HepG2 (cell line): ENCODE measurements around the gene MYRIP. TPM values are rescaled to one million over a fixed set of nuclear protein-coding genes. Genes with fewer than 3 reads are reported as not detected.

Experiments used
- CBFB ChIP-seq: sonication (generic); formaldehyde crosslinking; IDR thresholded peaks from 2 replicates; pipeline ENCODE4 v1.4.0; 2020; ENCODE audit warnings: missing genetic modification reagents
- CREM ChIP-seq, 2 experiments: sonication (generic) in 1 of 2; formaldehyde crosslinking in 1 of 2; IDR thresholded peaks; 2 replicates each; pipeline versions ENCODE4 v1.4.0 to v1.6.1; 2016 to 2020; ENCODE audit warnings: antibody characterized with exemption in 1 of 2, mild to moderate bottlenecking in 1 of 2, missing genetic modification reagents in 1 of 2
- FOXA3 ChIP-seq: IDR thresholded peaks from 2 replicates; pipeline ENCODE4 v1.6.1; 2016; ENCODE audit warnings: missing genetic modification reagents, missing compliant biosample characterization
- HCFC1 ChIP-seq: fragments of 150-350 bp; IDR thresholded peaks from 2 replicates; pipeline ENCODE4 v1.6.1; 2014; ENCODE audit warnings: low read depth, low read length
- HNF4A ChIP-seq: sonication (generic); formaldehyde crosslinking; IDR thresholded peaks from 2 replicates; pipeline ENCODE4 v1.4.0; 2020; ENCODE audit warnings: missing genetic modification reagents
- KMT2B ChIP-seq: IDR thresholded peaks from 2 replicates; pipeline ENCODE4 v1.6.1; 2016; ENCODE audit warnings: missing genetic modification reagents, missing compliant biosample characterization
- NR2F1 ChIP-seq, 2 experiments: fragments of 450-650 bp in 1 of 2; formaldehyde crosslinking in 1 of 2; IDR thresholded peaks; 2 replicates each; pipeline versions ENCODE4 v1.5.0 to v1.6.1; 2016 to 2020; ENCODE audit warnings: mild to moderate bottlenecking in 1 of 2, missing compliant biosample characterization in 1 of 2, missing genetic modification reagents in 1 of 2, moderate library complexity in 1 of 2
- RBFOX2 ChIP-seq: fragments of 200-400 bp; formaldehyde crosslinking; IDR thresholded peaks from 2 replicates; pipeline ENCODE4 v1.6.1; 2017; ENCODE audit warnings: low read depth, mild to moderate bottlenecking, low read length
- RCOR2 ChIP-seq: IDR thresholded peaks from 2 replicates; pipeline ENCODE4 v1.6.1; 2016; ENCODE audit warnings: missing biosample characterization, missing genetic modification reagents
- RFX1 ChIP-seq: fragments of 450-650 bp; IDR thresholded peaks from 2 replicates; pipeline ENCODE4 v1.6.1; 2017
- RORA ChIP-seq: sonication (generic); formaldehyde crosslinking; IDR thresholded peaks from 2 replicates; pipeline ENCODE4 v1.5.0; 2020; ENCODE audit warnings: mild to moderate bottlenecking, missing genetic modification reagents, moderate library complexity
- SATB2 ChIP-seq: sonication (generic); formaldehyde crosslinking; IDR thresholded peaks from 2 replicates; pipeline ENCODE4 v1.5.0; 2020; ENCODE audit warnings: missing genetic modification reagents
- TAF15 ChIP-seq: fragments of 200-400 bp; formaldehyde crosslinking; IDR thresholded peaks from one replicate; pipeline ENCODE4 v1.6.1; 2018; ENCODE audit warnings: mild to moderate bottlenecking, low read depth, low read length; ENCODE audit not compliant: poor library complexity, severe bottlenecking
- ZC3H13 ChIP-seq: sonication (generic); formaldehyde crosslinking; IDR thresholded peaks from 2 replicates; pipeline ENCODE4 v1.8.1; 2023; ENCODE audit warnings: mild to moderate bottlenecking, missing genetic modification reagents, moderate library complexity
- ZFX ChIP-seq: sonication (generic); formaldehyde crosslinking; IDR thresholded peaks from 2 replicates; pipeline ENCODE4 v1.4.0; 2020; ENCODE audit warnings: mild to moderate bottlenecking, low read depth, missing genetic modification reagents, moderate library complexity
- ZNF251 ChIP-seq: sonication (generic); formaldehyde crosslinking; IDR thresholded peaks from 2 replicates; pipeline ENCODE4 v1.9.0; 2021; ENCODE audit warnings: mild to moderate bottlenecking, missing genetic modification reagents
- ZNF451 ChIP-seq: sonication (generic); formaldehyde crosslinking; IDR thresholded peaks from 2 replicates; pipeline ENCODE4 v1.5.0; 2020; ENCODE audit warnings: mild to moderate bottlenecking, missing genetic modification reagents
- ZNF660 ChIP-seq: sonication (generic); formaldehyde crosslinking; IDR thresholded peaks from 2 replicates; pipeline ENCODE4 v1.5.1; 2020; ENCODE audit warnings: mild to moderate bottlenecking, low read depth, missing genetic modification reagents, borderline replicate concordance
- polyA plus RNA-seq, 8 experiments: library from polyadenylated mRNA; depleted of rRNA in 3 of 8; stranded (reverse) in 7 of 8; unstranded in 1 of 8; fragments of >200 nt; fragmentation: Illumina TruSeq in 4 of 8; extraction: Trizol in 4 of 8; gene quantifications; 2 replicates each; pipeline versions ENCODE4 v1.2.1 to v1.2.3, GENCODE V29; 2011 to 2016; ENCODE audit warnings: low read depth in 4 of 8, missing spikeins in 1 of 8, mixed read lengths in 1 of 8; ENCODE audit not compliant: insufficient read depth in 1 of 8
- total RNA-seq, 5 experiments: library from RNA; depleted of rRNA; stranded (reverse); fragments of >200 nt; fragmentation: Illumina TruSeq; extraction: Trizol; gene quantifications; 2 replicates each; pipeline ENCODE4 v1.2.3, GENCODE V29; 2016; ENCODE audit warnings: low read depth in 1 of 5
- TF ChIP-seq, protein P1 (sequence below): sonication (generic); formaldehyde crosslinking; IDR thresholded peaks from 2 replicates; pipeline ENCODE4 v1.5.1; 2020; ENCODE audit warnings: mild to moderate bottlenecking, missing genetic modification reagents
- TF ChIP-seq, protein P2 (sequence below): IDR thresholded peaks from 2 replicates; pipeline ENCODE4 v1.6.1; 2018; ENCODE audit warnings: missing genetic modification reagents, mild to moderate bottlenecking, missing compliant biosample characterization
- TF ChIP-seq, protein P3 (sequence below): sonication (generic); formaldehyde crosslinking; IDR thresholded peaks from 2 replicates; pipeline ENCODE4 v1.4.0; 2020; ENCODE audit warnings: missing genetic modification reagents, borderline replicate concordance
- TF ChIP-seq, protein P4 (sequence below): sonication (generic); formaldehyde crosslinking; IDR thresholded peaks from 2 replicates; pipeline ENCODE4; 2020; ENCODE audit warnings: missing genetic modification reagents, mild to moderate bottlenecking, borderline replicate concordance

MYRIP gene
- total and polyA plus RNA-seq, 2 of the 13 experiments (the other 11 are each of a cell fraction or from before 2014, with no cell fraction given): 0.64 to 0.84 TPM

DNA sequence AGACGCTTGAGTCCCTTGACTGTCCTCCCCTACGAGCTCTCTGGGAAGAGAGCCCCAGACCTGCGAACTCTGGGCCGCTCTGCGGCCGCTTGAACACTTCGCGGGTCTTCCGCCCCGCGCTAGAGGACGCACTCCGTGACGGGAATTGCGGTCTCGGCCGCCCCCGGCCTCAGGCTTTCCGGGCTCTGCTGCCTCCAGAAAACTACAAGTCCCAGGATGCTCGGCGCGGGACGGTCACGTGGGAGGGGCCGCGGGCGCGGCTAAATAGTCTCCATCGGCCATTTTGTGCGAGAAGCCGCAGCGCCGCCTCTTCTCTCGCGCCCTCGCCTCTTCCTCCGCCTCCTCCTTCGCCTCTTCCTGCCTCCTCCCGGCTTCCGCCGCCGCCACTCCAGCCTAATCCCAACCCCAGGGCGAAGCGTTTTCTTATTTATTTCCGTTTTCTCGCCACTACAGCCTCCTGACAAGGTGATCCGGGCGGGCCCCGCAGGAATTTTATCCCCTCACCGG is 500.1 kb downstream of the MYRIP start, which contains the start of gene EIF1B (continued):
- TF ChIP-seq TAF15: no peak
- TF ChIP-seq, protein P1, sequence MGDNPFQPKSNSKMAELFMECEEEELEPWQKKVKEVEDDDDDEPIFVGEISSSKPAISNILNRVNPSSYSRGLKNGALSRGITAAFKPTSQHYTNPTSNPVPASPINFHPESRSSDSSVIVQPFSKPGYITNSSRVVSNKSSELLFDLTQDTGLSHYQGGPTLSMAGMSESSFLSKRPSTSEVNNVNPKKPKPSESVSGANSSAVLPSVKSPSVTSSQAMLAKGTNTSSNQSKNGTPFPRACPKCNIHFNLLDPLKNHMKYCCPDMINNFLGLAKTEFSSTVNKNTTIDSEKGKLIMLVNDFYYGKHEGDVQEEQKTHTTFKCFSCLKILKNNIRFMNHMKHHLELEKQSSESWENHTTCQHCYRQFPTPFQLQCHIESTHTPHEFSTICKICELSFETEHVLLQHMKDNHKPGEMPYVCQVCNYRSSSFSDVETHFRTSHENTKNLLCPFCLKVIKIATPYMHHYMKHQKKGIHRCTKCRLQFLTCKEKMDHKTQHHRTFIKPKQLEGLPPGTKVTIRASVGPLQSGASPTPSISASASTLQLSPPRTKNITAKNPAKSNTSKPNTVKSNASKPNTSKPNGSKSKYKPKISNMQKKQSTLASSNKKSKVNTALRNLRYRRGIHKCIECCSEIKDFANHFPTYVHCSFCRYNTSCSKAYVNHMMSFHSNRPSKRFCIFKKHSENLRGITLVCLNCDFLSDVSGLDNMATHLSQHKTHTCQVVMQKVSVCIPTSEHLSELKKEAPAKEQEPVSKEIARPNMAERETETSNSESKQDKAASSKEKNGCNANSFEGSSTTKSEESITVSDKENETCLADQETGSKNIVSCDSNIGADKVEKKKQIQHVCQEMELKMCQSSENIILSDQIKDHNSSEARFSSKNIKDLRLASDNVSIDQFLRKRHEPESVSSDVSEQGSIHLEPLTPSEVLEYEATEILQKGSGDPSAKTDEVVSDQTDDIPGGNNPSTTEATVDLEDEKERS: no peak
- TF ChIP-seq, protein P2, sequence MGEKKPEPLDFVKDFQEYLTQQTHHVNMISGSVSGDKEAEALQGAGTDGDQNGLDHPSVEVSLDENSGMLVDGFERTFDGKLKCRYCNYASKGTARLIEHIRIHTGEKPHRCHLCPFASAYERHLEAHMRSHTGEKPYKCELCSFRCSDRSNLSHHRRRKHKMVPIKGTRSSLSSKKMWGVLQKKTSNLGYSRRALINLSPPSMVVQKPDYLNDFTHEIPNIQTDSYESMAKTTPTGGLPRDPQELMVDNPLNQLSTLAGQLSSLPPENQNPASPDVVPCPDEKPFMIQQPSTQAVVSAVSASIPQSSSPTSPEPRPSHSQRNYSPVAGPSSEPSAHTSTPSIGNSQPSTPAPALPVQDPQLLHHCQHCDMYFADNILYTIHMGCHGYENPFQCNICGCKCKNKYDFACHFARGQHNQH (CRISPR knock-in tag): peak; percentile 89
- 0 out of 2 replicates have a peak, but pooled peaks have one; percentile 44 for TF ChIP-seq SATB2 (CRISPR knock-in tag)
- peak; percentile 49 for TF ChIP-seq KMT2B (CRISPR knock-in tag)
- peak; percentile 94 for TF ChIP-seq HCFC1
- TF ChIP-seq ZNF660 (CRISPR knock-in tag): no peak
- no peak for TF ChIP-seq NR2F1 (CRISPR knock-in tag; IDR thresholded peaks at IDR 0.05)
- no peak; the same call in 1 of the 2 replicates for TF ChIP-seq ZC3H13 (CRISPR knock-in tag)
- no peak for TF ChIP-seq RFX1
- TF ChIP-seq, protein P3, sequence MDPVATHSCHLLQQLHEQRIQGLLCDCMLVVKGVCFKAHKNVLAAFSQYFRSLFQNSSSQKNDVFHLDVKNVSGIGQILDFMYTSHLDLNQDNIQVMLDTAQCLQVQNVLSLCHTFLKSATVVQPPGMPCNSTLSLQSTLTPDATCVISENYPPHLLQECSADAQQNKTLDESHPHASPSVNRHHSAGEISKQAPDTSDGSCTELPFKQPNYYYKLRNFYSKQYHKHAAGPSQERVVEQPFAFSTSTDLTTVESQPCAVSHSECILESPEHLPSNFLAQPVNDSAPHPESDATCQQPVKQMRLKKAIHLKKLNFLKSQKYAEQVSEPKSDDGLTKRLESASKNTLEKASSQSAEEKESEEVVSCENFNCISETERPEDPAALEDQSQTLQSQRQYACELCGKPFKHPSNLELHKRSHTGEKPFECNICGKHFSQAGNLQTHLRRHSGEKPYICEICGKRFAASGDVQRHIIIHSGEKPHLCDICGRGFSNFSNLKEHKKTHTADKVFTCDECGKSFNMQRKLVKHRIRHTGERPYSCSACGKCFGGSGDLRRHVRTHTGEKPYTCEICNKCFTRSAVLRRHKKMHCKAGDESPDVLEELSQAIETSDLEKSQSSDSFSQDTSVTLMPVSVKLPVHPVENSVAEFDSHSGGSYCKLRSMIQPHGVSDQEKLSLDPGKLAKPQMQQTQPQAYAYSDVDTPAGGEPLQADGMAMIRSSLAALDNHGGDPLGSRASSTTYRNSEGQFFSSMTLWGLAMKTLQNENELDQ (CRISPR knock-in tag): no peak
- TF ChIP-seq ZNF251 (CRISPR knock-in tag): no peak
- TF ChIP-seq RORA (CRISPR knock-in tag): 0 out of 2 replicates have a peak, but pooled peaks have one; percentile 61
- TF ChIP-seq RCOR2 (CRISPR knock-in tag): no peak
- TF ChIP-seq FOXA3 (CRISPR knock-in tag): peak; percentile 41; the same call in 1 of the 2 replicates
- TF ChIP-seq RBFOX2: peak; percentile 93
- peak; percentile 62 for TF ChIP-seq ZFX
- TF ChIP-seq, protein P4, sequence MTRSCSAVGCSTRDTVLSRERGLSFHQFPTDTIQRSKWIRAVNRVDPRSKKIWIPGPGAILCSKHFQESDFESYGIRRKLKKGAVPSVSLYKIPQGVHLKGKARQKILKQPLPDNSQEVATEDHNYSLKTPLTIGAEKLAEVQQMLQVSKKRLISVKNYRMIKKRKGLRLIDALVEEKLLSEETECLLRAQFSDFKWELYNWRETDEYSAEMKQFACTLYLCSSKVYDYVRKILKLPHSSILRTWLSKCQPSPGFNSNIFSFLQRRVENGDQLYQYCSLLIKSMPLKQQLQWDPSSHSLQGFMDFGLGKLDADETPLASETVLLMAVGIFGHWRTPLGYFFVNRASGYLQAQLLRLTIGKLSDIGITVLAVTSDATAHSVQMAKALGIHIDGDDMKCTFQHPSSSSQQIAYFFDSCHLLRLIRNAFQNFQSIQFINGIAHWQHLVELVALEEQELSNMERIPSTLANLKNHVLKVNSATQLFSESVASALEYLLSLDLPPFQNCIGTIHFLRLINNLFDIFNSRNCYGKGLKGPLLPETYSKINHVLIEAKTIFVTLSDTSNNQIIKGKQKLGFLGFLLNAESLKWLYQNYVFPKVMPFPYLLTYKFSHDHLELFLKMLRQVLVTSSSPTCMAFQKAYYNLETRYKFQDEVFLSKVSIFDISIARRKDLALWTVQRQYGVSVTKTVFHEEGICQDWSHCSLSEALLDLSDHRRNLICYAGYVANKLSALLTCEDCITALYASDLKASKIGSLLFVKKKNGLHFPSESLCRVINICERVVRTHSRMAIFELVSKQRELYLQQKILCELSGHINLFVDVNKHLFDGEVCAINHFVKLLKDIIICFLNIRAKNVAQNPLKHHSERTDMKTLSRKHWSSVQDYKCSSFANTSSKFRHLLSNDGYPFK (CRISPR knock-in tag): peak; percentile 94
- TF ChIP-seq HNF4A (CRISPR knock-in tag): no peak
- peak; percentile 89 for TF ChIP-seq CREM (IDR thresholded peaks at IDR 0.05)
- TF ChIP-seq CREM (CRISPR knock-in tag; IDR thresholded peaks at IDR 0.05): no peak
- peak; percentile 94 for TF ChIP-seq CBFB
- TF ChIP-seq ZNF451 (CRISPR knock-in tag): no peak
